ENCODE measurements around the gene POLDIP3. TPM values are rescaled to one million over a fixed set of nuclear protein-coding genes. Genes with fewer than 3 reads are reported as not detected.

Gene POLDIP3
- total RNA-seq, 1 experiment from 2014 or later, result 51.3 TPM

DNA sequence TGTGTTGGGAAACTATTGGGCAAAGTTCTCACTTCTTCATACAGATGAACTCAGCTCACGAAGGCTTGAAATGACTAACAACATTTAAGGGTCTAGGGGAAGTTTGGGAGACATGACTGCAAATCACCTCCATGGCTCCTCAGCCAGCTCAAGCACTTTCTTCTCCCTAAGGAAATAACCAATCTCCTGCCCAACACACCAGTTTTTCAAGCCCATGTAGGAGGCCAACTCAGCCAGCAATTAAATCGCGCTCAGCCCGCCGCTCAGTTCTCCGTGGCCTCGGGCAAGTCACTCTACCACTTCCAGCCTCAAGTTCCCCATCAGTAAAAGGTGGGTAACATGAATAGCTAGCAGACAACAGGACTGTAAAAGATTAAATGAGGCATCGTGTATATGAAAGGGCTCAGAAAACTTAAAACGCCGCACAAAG is 796 bp downstream of the POLDIP3 start:
- Mint-ChIP-seq H3K36me3 (ENCODE audit: insufficient read depth, unreplicated experiment) (peaks cover 44% of the 10 kb centered on the region), H3K9me3 (ENCODE audit: unreplicated experiment) (no peaks in the 10 kb centered on the region), H3K27me3 (ENCODE audit: insufficient read depth, unreplicated experiment) (no peaks in the 10 kb centered on the region), H3K4me3 (ENCODE audit: unreplicated experiment) (peak overlapping the region; percentile 94), H3K27ac (ENCODE audit: low read depth, unreplicated experiment) (peak overlapping the region; percentile 100), H3K4me1 (ENCODE audit: insufficient read depth, unreplicated experiment) (peaks cover 35% of the 10 kb centered on the region)
- DNase-seq (ENCODE audit: unreplicated experiment), result no peak
- CTCF ChIA-PET, result interaction anchor here (0.6 to 1.2 kb wide), 5 partner anchors 11 to 1662 kb away, joined by 3 to 4 read pairs (median 3); no protein-coding TSS in a partner anchor
- TF ChIP-seq, protein P1, sequence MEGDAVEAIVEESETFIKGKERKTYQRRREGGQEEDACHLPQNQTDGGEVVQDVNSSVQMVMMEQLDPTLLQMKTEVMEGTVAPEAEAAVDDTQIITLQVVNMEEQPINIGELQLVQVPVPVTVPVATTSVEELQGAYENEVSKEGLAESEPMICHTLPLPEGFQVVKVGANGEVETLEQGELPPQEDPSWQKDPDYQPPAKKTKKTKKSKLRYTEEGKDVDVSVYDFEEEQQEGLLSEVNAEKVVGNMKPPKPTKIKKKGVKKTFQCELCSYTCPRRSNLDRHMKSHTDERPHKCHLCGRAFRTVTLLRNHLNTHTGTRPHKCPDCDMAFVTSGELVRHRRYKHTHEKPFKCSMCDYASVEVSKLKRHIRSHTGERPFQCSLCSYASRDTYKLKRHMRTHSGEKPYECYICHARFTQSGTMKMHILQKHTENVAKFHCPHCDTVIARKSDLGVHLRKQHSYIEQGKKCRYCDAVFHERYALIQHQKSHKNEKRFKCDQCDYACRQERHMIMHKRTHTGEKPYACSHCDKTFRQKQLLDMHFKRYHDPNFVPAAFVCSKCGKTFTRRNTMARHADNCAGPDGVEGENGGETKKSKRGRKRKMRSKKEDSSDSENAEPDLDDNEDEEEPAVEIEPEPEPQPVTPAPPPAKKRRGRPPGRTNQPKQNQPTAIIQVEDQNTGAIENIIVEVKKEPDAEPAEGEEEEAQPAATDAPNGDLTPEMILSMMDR (IDR thresholded peaks at IDR 0.05; ENCODE audit: unreplicated experiment), result no peak
- intact Hi-C loops (cut with micrococcal nuclease), result no loop called here
- POLR2A ChIA-PET, result interaction anchor here (0.6 to 4.4 kb wide), 20 partner anchors 8 to 566 kb away, joined by 3 to 37 read pairs (median 4); partner anchors contain the start of genes ARFGAP3 and CYB5R3
- BruUV-seq (replicated peaks), result TSS peak; percentile 33

DNA sequence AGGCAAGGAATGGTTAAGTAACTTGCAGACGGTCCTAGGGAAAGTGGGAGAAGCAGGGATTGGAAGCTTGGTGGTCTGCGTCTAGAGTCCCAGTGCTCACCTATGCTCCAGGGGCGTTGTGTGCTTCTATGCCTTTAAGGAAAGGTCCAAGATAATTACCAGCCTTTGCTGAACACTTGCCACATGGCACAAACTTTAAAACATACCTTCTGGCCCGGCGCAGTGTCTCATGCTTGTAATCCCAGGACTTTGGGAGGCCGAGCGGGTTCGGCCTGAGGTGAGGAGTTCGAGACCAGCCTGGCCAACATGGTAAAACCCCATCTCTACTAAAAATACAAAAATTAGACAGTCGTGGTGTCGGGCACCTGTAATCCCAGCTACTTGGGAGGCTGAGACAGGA is 2.3 kb downstream of the POLDIP3 start:
- TF ChIP-seq, protein P1 (IDR thresholded peaks at IDR 0.05; ENCODE audit: unreplicated experiment), result no peak
- Mint-ChIP-seq H3K27me3 (ENCODE audit: insufficient read depth, unreplicated experiment) (no peaks in the 10 kb centered on the region), H3K27ac (ENCODE audit: low read depth, unreplicated experiment) (peak overlapping the region; percentile 100), H3K4me1 (ENCODE audit: insufficient read depth, unreplicated experiment) (peaks cover 35% of the 10 kb centered on the region), H3K36me3 (ENCODE audit: insufficient read depth, unreplicated experiment) (peaks cover 53% of the 10 kb centered on the region), H3K9me3 (ENCODE audit: unreplicated experiment) (no peaks in the 10 kb centered on the region), H3K4me3 (ENCODE audit: unreplicated experiment) (peak overlapping the region; percentile 94)
- BruUV-seq (replicated peaks), result no TSS peak
- no peak for DNase-seq (ENCODE audit: unreplicated experiment)
- POLR2A ChIA-PET, result interaction anchor here (2.2 kb wide), 1 partner anchor 9 kb away, joined by 5 read pairs; no protein-coding TSS in a partner anchor
- CTCF ChIA-PET, result interaction anchor here (1.0 kb wide), 1 partner anchor 16 kb away, joined by 4 read pairs; no protein-coding TSS in a partner anchor
- intact Hi-C loops (cut with micrococcal nuclease), result no loop called here

DNA sequence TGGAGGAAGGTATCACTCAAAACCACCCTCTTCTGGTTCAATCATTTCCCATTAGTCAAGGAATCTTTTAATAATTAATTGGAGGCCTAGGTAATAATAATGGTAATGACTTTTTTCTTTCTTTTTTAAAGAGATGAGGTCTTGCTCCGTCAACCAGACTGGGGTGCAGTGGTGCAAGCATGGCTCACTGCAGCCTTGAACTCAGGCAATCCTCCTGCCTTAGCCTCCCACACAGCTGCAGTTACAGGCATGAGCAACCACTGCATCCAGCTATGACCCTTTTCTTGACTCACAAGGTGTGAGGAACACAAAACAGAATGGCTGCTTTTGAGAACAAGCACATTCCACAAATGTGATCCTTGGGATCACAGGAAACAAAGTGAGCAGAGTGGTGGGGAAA is 3.6 kb downstream of the POLDIP3 start:
- DNase-seq (ENCODE audit: unreplicated experiment), result no peak
- Mint-ChIP-seq H3K27me3 (ENCODE audit: insufficient read depth, unreplicated experiment) (no peaks in the 10 kb centered on the region), H3K4me1 (ENCODE audit: insufficient read depth, unreplicated experiment) (peaks cover 35% of the 10 kb centered on the region), H3K4me3 (ENCODE audit: unreplicated experiment) (no peak overlapping the region), H3K36me3 (ENCODE audit: insufficient read depth, unreplicated experiment) (peaks cover 65% of the 10 kb centered on the region), H3K27ac (ENCODE audit: low read depth, unreplicated experiment) (no peak overlapping the region), H3K9me3 (ENCODE audit: unreplicated experiment) (no peaks in the 10 kb centered on the region)
- ChIA-PET CTCF (interaction anchor here (1.0 kb wide), 1 partner anchor 10 kb away, joined by 3 read pairs; no protein-coding TSS in a partner anchor), POLR2A (interaction anchor here (0.6 to 2.2 kb wide), 4 partner anchors 10 to 28 kb away, joined by 3 to 5 read pairs (median 3); no protein-coding TSS in a partner anchor)
- TF ChIP-seq, protein P1 (IDR thresholded peaks at IDR 0.05; ENCODE audit: unreplicated experiment), result no peak
- intact Hi-C loops (cut with micrococcal nuclease), result no loop called here
- BruUV-seq (replicated peaks), result no TSS peak

DNA sequence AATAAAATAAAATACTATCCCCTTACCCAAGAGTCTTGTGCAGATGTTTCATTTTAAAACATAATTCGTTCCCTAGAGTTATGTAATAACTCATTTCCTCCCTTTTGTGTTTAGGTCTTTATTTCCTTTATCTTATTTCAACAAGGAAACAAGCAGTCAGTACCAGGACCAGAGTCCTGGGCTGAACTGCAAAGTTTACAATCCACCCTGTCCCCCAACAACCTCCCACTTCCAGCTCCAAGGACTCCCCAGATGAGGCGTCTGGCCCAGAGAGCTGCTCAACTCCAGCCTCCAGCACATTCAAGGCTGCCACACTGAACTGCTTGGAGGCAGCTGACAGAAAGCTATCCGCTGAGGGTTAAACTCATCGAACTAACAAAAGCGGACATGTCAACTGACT is 4.5 kb downstream of the POLDIP3 start:
- ChIA-PET CTCF (interaction anchor here (0.7 kb wide), 1 partner anchor 60 kb away, joined by 3 read pairs; no protein-coding TSS in a partner anchor), POLR2A (interaction anchor here (1.6 kb wide), 1 partner anchor 28 kb away, joined by 5 read pairs; no protein-coding TSS in a partner anchor)
- BruUV-seq (replicated peaks), result no TSS peak
- peaks cover 28% of the 10 kb centered on the region for H3K4me1 Mint-ChIP-seq (ENCODE audit: insufficient read depth, unreplicated experiment)
- DNase-seq (ENCODE audit: unreplicated experiment), result no peak
- intact Hi-C loops (cut with micrococcal nuclease), result no loop called here
- H3K27me3 Mint-ChIP-seq (ENCODE audit: insufficient read depth, unreplicated experiment), result no peaks in the 10 kb centered on the region
- no peak overlapping the region for H3K4me3 Mint-ChIP-seq (ENCODE audit: unreplicated experiment)
- no peaks in the 10 kb centered on the region for H3K9me3 Mint-ChIP-seq (ENCODE audit: unreplicated experiment)
- TF ChIP-seq, protein P1 (IDR thresholded peaks at IDR 0.05; ENCODE audit: unreplicated experiment), result no peak
- peak overlapping the region; percentile 57 for H3K27ac Mint-ChIP-seq (ENCODE audit: low read depth, unreplicated experiment)
- peaks cover 65% of the 10 kb centered on the region for H3K36me3 Mint-ChIP-seq (ENCODE audit: insufficient read depth, unreplicated experiment)

Measured in MCF 10A (cell line).